ENCODE data around the gene CYP4F22.

The CYP4F22 gene

GRCh38 chr19:15538774-15539173 lies 30.4 kb downstream of the CYP4F22 start:
- H3K27ac Mint-ChIP-seq = no peak overlapping the region
- H3K4me3 Mint-ChIP-seq = no peak overlapping the region
- H3K4me1 Mint-ChIP-seq = peaks cover 28% of the 10 kb centered on the region
- ATAC-seq (no peak), DNase-seq (no peak)
- H3K36me3 Mint-ChIP-seq (ENCODE audit: low read depth) = peaks cover 4% of the 10 kb centered on the region
- H3K9me3 Mint-ChIP-seq = peaks cover 3% of the 10 kb centered on the region
- no peaks in the 10 kb centered on the region for H3K27me3 Mint-ChIP-seq

- H3K27me3 Mint-ChIP-seq = no peaks in the 10 kb centered on the region
- H3K27ac Mint-ChIP-seq = no peak overlapping the region
- no peak for DNase-seq
- peaks cover 4% of the 10 kb centered on the region for H3K36me3 Mint-ChIP-seq (ENCODE audit: low read depth)
- no peak for ATAC-seq
- H3K4me1 Mint-ChIP-seq = peaks cover 19% of the 10 kb centered on the region
- peaks cover 3% of the 10 kb centered on the region for H3K9me3 Mint-ChIP-seq
- no peak overlapping the region for H3K4me3 Mint-ChIP-seq
Observed at GRCh38 chr19:15539638-15540037, 31.3 kb downstream of the CYP4F22 start.

GRCh38 chr19:15540435-15540834 lies 32.1 kb downstream of the CYP4F22 start:
- Mint-ChIP-seq H3K27ac (no peak overlapping the region), H3K36me3 (ENCODE audit: low read depth) (peaks cover 4% of the 10 kb centered on the region), H3K4me3 (no peak overlapping the region), H3K27me3 (no peaks in the 10 kb centered on the region), H3K9me3 (peaks cover 3% of the 10 kb centered on the region), H3K4me1 (peaks cover 11% of the 10 kb centered on the region)
- DNase-seq = no peak
- no peak for ATAC-seq

- Mint-ChIP-seq H3K4me3 (no peak overlapping the region), H3K4me1 (peaks cover 4% of the 10 kb centered on the region), H3K27ac (no peak overlapping the region), H3K36me3 (ENCODE audit: low read depth) (peaks cover 2% of the 10 kb centered on the region), H3K27me3 (no peaks in the 10 kb centered on the region), H3K9me3 (no peaks in the 10 kb centered on the region)
- DNase-seq = no peak
- ATAC-seq = no peak
Observed at GRCh38 chr19:15544283-15544682, 36.0 kb downstream of the CYP4F22 start.

GRCh38 chr19:15544970-15545369 lies 36.6 kb downstream of the CYP4F22 start:
- H3K27me3 Mint-ChIP-seq = no peaks in the 10 kb centered on the region
- peaks cover under 1% of the 10 kb centered on the region for H3K4me1 Mint-ChIP-seq
- no peaks in the 10 kb centered on the region for H3K9me3 Mint-ChIP-seq
- no peak overlapping the region for H3K4me3 Mint-ChIP-seq
- peaks cover 2% of the 10 kb centered on the region for H3K36me3 Mint-ChIP-seq (ENCODE audit: low read depth)
- H3K27ac Mint-ChIP-seq = no peak overlapping the region
- no peak for DNase-seq
- no peak for ATAC-seq

- H3K27ac Mint-ChIP-seq = no peak overlapping the region
- no peak overlapping the region for H3K4me3 Mint-ChIP-seq
- no peak for ATAC-seq
- DNase-seq = no peak
- no peaks in the 10 kb centered on the region for H3K36me3 Mint-ChIP-seq (ENCODE audit: low read depth)
- peaks cover 2% of the 10 kb centered on the region for H3K27me3 Mint-ChIP-seq
- H3K4me1 Mint-ChIP-seq = peaks cover 12% of the 10 kb centered on the region
- no peaks in the 10 kb centered on the region for H3K9me3 Mint-ChIP-seq
Observed at GRCh38 chr19:15548648-15549047, 40.3 kb downstream of the CYP4F22 start.

- no peaks in the 10 kb centered on the region for H3K36me3 Mint-ChIP-seq (ENCODE audit: low read depth)
- H3K4me1 Mint-ChIP-seq = peaks cover 12% of the 10 kb centered on the region
- no peak overlapping the region for H3K27ac Mint-ChIP-seq
- H3K9me3 Mint-ChIP-seq = no peaks in the 10 kb centered on the region
- ATAC-seq (no peak), DNase-seq (no peak)
- H3K4me3 Mint-ChIP-seq = no peak overlapping the region
- peaks cover 2% of the 10 kb centered on the region for H3K27me3 Mint-ChIP-seq
Observed at GRCh38 chr19:15549581-15549980, 41.3 kb downstream of the CYP4F22 start.

- H3K27me3 Mint-ChIP-seq = peaks cover 2% of the 10 kb centered on the region
- H3K4me1 Mint-ChIP-seq = peaks cover 18% of the 10 kb centered on the region
- H3K36me3 Mint-ChIP-seq (ENCODE audit: low read depth) = no peaks in the 10 kb centered on the region
- ATAC-seq (no peak), DNase-seq (no peak)
- H3K4me3 Mint-ChIP-seq = no peak overlapping the region
- no peaks in the 10 kb centered on the region for H3K9me3 Mint-ChIP-seq
- H3K27ac Mint-ChIP-seq = no peak overlapping the region
Observed at GRCh38 chr19:15550273-15550672, 41.9 kb downstream of the CYP4F22 start.

- DNase-seq = peak; percentile 21
Observed at GRCh38 chr19:15550929-15551292, 42.6 kb downstream of the CYP4F22 start.

GRCh38 chr19:15551293-15552004 lies 43.1 kb downstream of the CYP4F22 start:
- peak overlapping the region; percentile 67 for H3K4me3 Mint-ChIP-seq

More at GRCh38 chr19:15550929-15551292, 42.6 kb downstream of the CYP4F22 start:
- no peaks in the 10 kb centered on the region for H3K36me3 Mint-ChIP-seq (ENCODE audit: low read depth)
- no peaks in the 10 kb centered on the region for H3K9me3 Mint-ChIP-seq
- H3K27me3 Mint-ChIP-seq = peaks cover 2% of the 10 kb centered on the region
- peaks cover 23% of the 10 kb centered on the region for H3K4me1 Mint-ChIP-seq
- no peak for ATAC-seq
- H3K4me3 Mint-ChIP-seq = peak overlapping the region; percentile 67
- no peak overlapping the region for H3K27ac Mint-ChIP-seq

GRCh38 chr19:15555021-15555420 lies 46.7 kb downstream of the CYP4F22 start:
- Mint-ChIP-seq H3K36me3 (ENCODE audit: low read depth) (no peaks in the 10 kb centered on the region), H3K27me3 (peaks cover 11% of the 10 kb centered on the region), H3K9me3 (no peaks in the 10 kb centered on the region), H3K27ac (no peak overlapping the region), H3K4me3 (peak overlapping the region; percentile 75), H3K4me1 (peaks cover 32% of the 10 kb centered on the region)
- DNase-seq (no peak), ATAC-seq (no peak)

More at GRCh38 chr19:15551293-15552004, 43.1 kb downstream of the CYP4F22 start:
- H3K4me1 Mint-ChIP-seq = peaks cover 27% of the 10 kb centered on the region
- ATAC-seq (peak; percentile 16), DNase-seq (peak; percentile 76)
- peaks cover 2% of the 10 kb centered on the region for H3K27me3 Mint-ChIP-seq
- no peaks in the 10 kb centered on the region for H3K36me3 Mint-ChIP-seq (ENCODE audit: low read depth)
- H3K27ac Mint-ChIP-seq = no peak overlapping the region
- H3K9me3 Mint-ChIP-seq = no peaks in the 10 kb centered on the region

GRCh38 chr19:15555759-15556633 lies 47.7 kb downstream of the CYP4F22 start:
- ATAC-seq (peak; percentile 96), DNase-seq (peak; percentile 99)
- Mint-ChIP-seq H3K27me3 (peaks cover 11% of the 10 kb centered on the region), H3K4me3 (peak overlapping the region; percentile 75), H3K36me3 (ENCODE audit: low read depth) (no peaks in the 10 kb centered on the region), H3K9me3 (no peaks in the 10 kb centered on the region), H3K4me1 (peaks cover 23% of the 10 kb centered on the region), H3K27ac (peak overlapping the region; percentile 69)

GRCh38 chr19:15556634-15557181 lies 48.4 kb downstream of the CYP4F22 start:
- Mint-ChIP-seq H3K27me3 (peaks cover 11% of the 10 kb centered on the region), H3K9me3 (no peaks in the 10 kb centered on the region), H3K4me3 (peak overlapping the region; percentile 75), H3K27ac (peak overlapping the region; percentile 69), H3K36me3 (ENCODE audit: low read depth) (no peaks in the 10 kb centered on the region), H3K4me1 (peaks cover 21% of the 10 kb centered on the region)
- DNase-seq = no peak
- ATAC-seq = peak; percentile 2

- Mint-ChIP-seq H3K27me3 (peaks cover 11% of the 10 kb centered on the region), H3K27ac (no peak overlapping the region), H3K36me3 (ENCODE audit: low read depth) (no peaks in the 10 kb centered on the region), H3K9me3 (no peaks in the 10 kb centered on the region), H3K4me1 (peaks cover 21% of the 10 kb centered on the region), H3K4me3 (no peak overlapping the region)
- DNase-seq = no peak
- ATAC-seq = no peak
Observed at GRCh38 chr19:15557223-15557622, 48.9 kb downstream of the CYP4F22 start.

GRCh38 chr19:15562145-15562544 lies 53.8 kb downstream of the CYP4F22 start:
- H3K4me3 Mint-ChIP-seq = no peak overlapping the region
- DNase-seq (no peak), ATAC-seq (no peak)
- H3K36me3 Mint-ChIP-seq (ENCODE audit: low read depth) = no peaks in the 10 kb centered on the region
- no peak overlapping the region for H3K27ac Mint-ChIP-seq
- no peaks in the 10 kb centered on the region for H3K4me1 Mint-ChIP-seq
- H3K9me3 Mint-ChIP-seq = no peaks in the 10 kb centered on the region
- peaks cover 17% of the 10 kb centered on the region for H3K27me3 Mint-ChIP-seq
